Amniotic stem cell (primary cell): Measurements from ENCODE around the gene SORT1.
"Not testable (repeated sequence)": the region's sequence is repeated elsewhere in the genome, so short reads cannot be mapped to it uniquely, and the experiment has no call there.

Experiments used
- DNase-seq: peaks from one replicate; lab custom pipeline; 2025; lab: John Stamatoyannopoulos, UW

SORT1 gene

DNA sequence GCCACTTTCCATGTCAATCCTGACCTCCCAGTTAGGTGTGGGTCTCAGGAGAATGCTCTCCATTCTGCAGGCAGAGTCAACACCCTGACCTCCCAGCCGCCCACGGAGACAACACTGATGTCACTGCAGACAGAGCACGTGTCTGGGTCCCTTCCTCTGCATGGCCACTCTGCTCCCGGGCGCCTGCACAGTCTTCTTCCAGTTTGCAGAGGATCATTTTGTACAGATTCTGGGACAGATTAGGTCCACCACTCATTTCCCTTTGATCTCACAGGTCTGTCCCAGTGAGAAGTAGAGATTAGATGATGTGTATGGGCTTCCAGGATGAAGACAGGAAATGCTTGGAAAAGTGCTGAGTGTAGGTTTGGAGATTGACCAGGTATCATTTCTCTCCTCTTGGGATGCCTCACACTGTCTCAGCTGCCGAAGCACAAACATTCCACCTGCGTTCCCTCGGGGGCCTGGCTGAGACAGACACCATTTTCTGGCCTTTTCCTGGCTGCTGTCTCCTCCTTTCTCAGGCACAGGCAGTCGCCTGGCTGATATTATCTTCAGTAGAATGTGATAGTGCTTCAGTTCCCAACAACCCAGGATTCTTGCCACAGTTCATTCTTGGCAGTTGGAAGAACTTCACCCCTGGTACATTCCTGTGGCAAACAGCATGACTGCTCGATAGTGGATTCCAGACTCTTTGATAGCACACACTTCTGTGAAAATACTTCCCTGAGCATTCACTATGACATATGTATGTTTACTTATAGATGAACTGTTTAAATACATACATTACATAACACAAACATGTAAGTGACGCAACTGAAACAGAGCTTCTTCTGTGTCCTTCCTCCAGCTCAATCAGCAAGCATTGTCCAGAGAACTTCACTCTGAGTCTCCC, 98.8 kb downstream of the SORT1 start:
- DNase-seq: peak; percentile 61

DNA sequence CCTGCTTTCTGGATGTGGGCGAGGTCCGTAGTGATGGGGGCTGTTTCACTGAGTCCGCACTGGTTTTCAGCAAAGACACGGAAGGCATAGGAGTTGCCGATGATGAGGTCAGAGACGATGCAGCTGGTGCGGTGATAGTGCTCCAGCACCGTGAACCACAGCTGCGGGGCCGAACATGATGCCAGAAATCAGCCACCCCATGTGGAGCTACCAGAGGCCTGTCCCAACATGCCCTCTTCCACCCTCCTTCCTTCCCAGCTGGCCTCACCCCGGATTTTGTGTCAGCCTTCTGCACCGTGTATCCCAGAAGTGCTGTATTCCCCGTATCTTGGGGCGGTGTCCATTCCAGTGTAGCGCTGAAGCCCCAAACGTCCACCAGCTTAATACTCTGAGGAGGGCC, 100.9 kb downstream of the SORT1 start:
- no peak for DNase-seq

DNA sequence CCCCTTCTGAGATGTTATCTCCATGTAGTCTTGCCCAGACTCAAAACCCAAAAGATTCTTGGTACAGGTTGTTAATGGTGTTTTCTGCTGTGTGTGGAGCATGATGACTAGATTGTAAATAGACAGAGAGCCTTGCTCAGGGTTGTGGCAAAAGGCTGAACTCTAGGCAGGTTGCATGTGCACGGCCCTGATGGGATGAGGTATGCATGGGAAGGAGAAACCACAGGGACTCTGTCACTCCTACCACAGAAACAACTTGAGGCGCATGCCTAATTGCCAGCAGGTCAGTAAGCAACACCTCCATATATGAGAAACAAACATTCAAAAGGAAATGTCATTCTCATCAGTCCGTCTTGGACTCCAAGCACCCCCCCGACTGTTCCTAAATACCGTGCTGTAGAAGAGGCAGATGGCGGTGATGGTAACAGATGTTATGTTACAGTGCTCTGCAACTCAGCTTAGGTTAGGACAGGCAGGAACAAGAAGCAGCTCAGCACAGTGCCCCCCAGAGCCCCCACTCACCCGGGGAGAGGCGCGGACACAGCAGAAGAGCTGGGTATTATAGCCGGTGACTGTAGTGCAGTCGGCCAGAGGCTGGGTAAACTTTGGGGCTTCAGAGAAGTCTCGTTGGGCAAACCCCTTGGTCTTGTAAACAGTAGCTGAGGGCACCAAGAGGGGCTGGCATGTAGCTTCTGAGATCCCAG, 101.9 kb downstream of the SORT1 start:
- no peak for DNase-seq

DNA sequence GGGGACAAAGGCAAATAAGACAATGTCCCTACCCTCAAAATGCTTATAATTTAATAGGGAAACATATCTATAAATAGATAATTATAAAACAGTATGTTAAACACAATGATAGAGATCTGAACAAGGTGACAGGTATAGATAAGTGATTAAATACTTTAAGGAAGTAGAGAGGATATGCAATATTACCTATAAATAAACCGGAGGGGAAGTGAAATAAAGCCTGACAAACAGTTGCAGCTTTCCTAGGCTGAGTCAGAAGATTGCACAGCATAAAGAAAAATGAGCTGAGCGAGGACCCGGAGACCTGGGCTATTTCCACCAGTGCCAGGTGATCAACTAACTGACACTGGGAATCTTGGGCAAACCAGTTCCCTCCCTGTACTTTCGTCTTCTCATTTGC, 103.2 kb downstream of the SORT1 start:
- DNase-seq: no peak

DNA sequence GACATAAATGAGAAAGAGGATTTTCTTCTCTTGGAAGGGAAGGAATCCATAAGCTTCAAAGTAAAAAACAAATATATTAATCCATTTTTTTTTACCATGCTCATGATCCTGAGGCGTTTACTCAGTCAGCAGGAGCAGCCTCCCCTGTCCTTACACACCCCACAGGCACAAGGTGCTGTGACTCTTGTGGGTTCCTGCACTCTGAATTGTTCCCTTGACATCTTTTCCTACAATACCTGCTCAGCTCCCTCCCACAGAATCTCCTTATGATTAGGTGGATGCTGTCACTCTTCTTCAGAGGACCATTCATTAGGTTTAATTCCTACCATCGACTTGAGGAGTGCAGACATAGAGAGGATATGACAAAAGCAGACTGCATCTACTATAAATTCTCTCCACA, 104.7 kb downstream of the SORT1 start:
- DNase-seq: no peak

DNA sequence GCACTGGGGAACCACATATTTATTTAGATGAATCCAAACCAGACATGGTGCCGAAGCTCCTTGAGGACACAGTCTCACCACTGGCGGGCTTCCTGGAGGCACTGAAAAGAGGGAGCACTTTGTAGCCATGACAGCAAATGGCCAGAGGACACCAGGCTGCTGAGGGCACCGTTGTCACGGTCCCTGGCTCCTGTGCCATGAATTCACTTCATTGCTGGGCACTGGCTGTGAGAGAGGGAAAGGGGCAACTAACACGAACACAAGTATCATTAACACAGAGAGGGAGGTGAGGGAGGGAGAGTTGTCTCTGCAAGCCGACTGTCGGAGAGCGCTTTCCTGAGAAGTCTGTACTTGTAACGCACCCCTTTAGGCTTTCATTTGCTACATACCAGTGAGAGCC, 105.4 kb downstream of the SORT1 start:
- DNase-seq: no peak

DNA sequence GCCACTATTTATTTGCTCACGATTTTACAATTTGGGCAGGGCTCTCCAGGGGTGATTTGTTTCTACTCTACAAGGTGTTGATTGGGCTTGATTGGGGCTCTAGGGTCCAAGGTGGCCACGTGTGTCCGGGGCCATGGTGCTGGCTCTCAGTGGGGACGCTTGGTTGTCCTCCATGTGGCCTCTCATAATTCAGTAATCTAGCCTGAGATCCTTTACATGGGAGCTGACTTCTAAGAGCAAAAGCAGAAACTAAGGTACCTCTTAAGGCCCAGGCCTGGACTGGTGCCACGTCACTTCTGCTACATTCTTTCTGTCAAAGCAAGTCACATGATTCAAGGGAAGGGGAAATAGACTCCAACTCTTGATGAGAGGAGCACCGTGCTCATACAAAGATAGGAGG, 106.7 kb downstream of the SORT1 start:
- no peak for DNase-seq

DNA sequence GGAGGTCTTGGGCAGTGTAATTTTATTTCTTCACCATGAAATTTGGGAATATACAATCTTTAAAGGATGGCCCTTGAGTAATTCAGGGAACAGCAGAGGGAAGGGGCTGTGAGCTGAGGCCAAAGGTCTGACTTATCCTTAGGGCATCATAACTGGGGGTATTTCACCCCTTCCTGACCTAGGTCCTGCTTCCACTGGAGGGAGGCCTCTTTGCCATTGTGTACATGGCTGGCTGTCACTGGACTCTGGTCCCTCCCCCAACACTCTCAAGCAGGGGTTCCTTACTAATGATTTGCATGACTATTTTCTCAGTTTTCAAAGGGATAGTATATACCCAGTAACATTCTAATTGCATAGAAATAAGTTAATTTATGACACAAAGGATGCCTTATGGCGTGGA, 107.6 kb downstream of the SORT1 start:
- DNase-seq: no peak

DNA sequence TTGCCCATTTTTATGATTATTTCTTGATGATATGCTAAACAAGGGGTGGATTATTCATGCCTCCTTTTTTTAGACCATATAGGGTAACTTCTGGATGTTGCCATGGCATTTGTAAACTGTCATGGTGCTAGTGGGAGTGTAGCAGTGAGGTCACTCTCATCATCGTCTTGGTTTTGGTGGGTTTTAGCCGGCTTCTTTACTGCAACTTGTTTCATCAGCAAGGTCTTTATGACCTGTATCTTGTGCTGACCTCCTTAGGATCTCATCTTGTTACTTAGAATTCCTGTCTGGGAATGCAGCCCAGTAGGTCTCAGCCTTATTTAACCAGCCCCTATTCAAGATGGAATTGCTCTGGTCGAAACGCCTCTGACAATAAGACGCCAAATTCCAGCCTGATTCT, 111.0 kb downstream of the SORT1 start:
- DNase-seq: not testable (repeated sequence)

DNA sequence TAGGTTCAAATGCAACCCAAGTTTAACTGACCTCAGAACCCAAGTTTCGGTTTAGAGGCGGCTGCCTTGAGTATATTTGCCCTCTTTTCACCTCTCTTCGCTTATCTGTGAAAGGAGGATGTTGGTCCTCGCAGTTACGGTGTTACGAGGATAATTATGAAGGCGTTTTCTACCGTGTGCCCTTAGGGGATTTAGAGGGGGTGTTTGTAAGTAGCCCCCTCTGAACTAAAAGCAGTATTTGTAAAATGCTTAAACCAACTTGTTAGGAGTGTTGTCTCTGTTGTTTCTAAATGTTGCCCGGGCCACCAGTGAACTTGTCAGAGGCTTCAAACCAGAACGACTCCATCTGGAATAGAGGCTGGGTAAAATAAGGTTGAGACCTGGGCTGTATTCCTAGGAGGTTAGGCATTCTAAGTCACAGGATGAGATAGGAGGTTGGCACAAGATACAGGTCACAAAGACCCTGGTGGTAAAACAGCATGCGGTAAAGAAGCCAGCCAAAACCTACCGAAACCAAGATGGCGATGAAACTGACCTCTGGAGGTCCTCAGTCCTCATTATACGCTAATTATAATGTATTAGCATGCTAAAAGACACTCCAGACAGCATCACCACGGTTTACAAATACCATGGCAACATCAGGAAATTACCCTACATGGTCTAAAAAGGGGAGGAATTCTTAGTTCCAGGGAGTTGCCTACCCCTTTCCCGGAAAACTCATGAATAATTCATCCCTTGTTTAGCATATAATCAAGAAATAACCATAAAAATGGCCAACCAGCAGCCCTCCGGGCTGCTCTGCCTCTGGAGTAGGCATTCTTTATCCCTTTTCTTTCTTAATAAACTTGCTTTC, 113.7 kb downstream of the SORT1 start:
- DNase-seq: no peak

DNA sequence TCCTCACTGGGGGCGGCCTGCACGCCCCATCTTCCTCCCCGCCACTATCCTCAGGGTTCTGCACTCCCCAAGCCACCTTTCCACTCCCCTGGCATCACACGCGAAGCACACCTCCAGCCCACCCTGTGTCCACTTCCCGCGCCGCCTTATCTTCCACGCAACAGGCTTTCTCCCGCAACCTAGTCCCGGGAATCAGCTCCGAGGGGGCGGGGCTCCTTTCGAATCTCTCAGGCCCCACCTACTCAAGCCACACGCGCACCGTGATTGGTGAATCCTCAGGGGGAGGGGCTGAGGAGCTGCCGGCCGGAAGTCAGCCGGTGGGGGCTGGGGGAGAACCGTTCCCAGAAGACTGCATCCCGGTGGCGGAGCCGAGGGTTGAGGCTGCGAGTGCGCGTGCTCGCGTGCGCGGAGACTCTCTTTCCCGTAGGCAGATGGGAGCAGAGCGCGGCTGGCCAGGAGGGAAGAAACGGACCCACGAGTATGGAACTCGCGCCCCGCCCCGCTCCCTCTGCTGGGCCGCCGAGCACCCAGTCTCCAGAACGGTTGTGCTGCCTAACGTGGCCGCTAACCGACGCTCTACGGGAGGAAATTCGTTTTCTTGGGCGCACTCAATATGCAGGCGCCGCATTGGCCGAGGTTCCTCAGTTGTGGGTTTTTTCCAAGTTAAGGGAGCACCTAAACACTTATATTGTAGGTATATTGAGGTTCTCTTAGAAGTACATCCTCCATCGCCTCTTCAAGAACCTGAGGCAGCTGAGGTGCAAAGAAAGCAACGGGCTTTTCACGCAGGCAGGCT, 114.6 kb downstream of the SORT1 start, which contains the start of gene PSRC1:
Gene PSRC1 (minus strand): TSS at position 194 of the 796 bp plus-strand sequence.
- DNase-seq: peak; percentile 96

DNA sequence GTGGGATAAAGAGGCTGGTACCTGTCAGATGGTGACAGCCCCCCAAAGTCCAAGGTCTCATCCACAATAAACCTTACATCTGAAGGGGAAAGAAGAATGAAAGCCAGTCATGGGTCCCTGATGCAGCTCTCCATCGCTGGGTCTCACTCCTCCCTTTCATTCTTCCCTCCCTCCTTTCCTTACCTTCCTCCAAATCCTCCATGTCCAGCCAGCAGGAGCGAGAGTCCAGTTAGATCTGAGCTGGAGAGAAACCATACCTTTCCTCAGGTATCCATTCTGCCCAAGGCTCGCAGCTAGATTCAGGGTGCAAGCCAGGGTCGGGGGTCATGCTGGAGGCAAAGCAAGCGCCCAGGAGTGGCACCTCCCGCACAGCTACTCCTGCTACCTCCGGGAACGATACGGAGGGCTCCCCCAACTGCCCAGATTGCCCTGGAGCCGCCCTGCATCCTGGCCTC, 115.2 kb downstream of the SORT1 start:
- DNase-seq: no peak

DNA sequence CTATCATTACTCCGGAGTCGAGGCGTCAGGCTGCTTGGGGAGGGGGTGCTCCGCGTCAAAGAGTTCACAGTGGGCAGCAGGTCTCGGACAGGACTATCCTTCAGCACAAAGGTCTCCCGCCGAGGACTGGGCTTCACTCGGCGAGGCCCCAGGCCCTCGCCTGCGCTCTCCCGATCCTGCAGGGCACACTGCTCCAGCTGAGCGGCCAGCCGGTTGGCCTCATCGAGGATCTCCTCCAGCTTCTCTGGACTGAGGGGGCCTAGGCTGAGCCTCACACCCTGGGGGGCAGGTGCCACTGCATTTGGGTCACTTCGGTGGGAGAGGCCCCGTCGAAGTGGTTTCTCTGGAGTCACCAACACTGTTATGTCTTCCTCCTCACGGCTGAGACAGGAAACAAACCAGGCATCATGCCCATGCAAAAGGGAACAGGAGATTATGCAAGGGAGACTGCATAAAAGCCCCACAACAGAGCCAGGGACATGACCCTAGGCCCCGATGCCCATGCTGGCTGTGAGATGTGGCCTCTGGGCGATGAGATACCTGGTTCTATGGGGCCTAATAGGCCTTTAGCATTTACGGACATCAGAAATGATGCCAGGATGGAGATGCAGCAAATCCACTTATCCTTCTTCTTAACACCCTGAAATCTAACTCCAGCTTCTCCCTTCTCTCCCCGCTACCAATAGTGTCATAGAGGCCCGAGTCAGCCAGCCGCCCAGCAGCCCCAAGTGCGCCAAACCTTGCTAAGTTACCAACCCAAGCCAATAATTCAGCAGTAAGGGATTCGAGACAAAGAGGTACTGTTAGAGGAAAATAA, 115.8 kb downstream of the SORT1 start:
- DNase-seq: no peak

DNA sequence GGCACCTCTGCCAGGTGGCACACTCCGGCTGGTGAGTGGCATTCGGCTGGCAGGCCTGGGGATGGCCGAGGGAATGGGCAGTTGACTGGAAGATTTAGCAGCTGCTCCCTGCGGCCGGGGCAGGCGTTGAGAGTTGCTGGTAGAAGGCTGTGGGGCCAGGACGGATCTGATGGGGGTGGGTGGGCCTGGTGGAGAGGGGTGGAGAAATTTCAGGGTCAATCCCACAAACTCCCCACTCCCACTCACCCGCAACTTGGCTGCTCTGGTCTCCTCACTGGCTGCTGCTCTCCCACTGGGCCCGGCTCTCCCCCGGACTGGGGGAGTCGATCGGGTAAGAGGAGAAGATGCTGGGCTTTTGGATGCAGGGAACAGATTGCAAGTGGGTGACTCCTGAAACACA, 116.9 kb downstream of the SORT1 start:
- DNase-seq: no peak

DNA sequence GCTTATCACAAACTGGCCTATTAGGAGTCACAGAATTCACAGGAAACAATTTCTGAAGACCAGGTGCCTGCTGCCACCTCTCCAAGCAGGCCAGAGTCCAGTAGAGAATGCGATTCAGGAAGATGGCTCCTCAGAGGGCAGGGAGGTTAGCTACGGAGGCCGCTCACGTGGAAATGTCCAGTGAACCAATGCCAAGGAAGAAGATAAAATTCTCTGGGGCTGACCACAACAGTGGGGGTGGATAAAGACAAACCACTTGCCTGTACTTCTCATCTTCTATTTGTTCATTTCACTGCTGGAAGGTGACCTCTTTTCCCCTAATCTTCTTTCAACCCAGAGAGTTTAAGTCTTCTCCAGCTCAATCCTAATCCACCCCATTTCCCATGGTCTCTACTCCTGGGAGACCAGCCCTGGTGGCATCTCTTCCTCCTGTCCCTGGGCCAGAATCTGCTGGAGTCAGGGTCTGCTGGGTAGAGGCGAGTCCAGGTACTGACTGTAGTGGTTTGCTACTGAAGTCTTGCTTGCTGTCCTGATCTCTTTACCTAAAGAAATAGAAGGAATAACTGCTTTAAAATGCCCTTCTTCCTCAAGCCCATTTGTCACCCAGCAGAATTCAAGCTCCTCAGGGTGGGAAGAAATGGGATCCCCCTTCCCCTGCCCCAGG, 118.0 kb downstream of the SORT1 start:
- no peak for DNase-seq

DNA sequence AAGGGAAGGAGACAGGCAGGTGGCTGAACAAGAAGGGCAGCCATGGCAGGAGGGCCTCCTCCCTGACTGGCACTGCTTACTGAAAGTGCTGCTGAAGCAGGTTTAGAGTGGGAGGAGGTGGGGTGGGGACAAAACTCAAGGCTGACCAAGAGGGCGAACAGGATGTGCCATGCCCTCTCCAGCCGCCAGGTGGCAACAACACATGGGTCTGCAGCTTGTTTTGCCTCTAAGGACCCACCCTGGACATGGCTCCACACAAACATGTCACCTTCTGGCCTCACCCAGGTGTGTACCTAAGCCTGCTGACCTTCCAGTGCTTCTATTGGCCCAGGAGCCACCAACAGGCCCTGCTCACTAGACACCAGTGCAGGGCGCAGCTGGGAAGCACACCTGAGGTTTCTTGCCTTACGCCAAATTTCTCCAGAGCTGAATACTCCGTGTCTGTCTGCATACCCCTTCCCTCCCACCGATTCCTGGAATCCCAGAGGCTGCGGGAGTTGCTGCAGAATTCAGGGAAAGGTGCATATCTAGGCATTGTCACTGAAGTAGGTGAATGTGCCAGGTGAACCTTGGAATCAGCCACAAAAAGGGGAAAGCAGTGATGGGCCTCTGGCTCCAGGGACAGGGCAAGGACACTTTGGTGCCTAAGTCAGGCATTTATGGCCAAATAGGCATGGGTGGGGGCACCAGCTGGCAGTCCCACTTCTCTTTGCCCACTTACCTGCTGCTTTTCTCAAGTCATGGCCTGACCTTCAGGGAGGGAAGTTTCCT, 120.1 kb downstream of the SORT1 start:
- no peak for DNase-seq

DNA sequence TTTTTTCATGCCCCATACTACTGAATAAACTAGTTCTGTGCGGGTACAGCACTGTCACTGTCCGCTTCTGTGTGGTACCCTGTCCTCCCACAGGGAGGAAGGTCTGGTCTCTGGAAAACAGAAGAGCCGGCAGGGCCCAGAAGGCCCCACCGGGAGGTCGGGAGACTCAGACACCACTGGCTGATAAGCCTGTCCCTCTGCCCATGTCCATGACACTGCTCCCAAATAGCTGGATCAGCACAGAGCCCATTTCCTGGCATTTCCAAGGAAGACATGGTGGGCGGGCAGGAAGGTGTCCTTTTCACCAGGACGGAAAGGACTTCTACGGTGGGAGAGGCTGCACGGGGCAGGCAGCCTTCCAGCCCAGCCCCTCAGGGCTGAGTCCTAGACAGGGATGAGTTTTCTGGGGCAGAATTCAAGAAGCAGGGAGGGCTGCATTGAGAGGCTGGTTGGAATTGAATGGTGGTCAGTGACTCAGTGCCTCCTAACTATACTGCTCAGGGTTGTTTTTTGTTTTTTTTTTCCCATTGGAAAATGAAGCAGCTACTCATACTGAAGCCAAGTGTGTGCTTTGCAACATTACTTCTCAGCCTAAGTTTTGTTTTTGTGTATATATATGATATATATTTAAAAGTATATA, 121.9 kb downstream of the SORT1 start:
- DNase-seq: no peak

DNA sequence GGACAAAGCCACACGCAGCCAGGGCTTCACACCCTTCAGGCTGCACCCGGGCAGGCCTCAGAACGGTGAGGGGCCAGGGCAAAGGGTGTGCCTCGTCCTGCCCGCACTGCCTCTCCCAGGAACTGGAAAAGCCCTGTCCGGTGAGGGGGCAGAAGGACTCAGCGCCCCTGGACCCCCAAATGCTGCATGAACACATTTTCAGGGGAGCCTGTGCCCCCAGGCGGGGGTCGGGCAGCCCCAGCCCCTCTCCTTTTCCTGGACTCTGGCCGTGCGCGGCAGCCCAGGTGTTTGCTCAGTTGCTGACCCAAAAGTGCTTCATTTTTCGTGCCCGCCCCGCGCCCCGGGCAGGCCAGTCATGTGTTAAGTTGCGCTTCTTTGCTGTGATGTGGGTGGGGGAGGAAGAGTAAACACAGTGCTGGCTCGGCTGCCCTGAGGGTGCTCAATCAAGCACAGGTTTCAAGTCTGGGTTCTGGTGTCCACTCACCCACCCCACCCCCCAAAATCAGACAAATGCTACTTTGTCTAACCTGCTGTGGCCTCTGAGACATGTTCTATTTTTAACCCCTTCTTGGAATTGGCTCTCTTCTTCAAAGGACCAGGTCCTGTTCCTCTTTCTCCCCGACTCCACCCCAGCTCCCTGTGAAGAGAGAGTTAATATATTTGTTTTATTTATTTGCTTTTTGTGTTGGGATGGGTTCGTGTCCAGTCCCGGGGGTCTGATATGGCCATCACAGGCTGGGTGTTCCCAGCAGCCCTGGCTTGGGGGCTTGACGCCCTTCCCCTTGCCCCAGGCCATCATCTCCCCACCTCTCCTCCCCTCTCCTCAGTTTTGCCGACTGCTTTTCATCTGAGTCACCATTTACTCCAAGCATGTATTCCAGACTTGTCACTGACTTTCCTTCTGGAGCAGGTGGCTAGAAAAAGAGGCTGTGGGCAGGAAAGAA, 122.9 kb downstream of the SORT1 start:
- peak; percentile 18 for DNase-seq
